HCT116 (cell line): ENCODE data around the gene SCN3B. TPM values are rescaled to one million over a fixed set of nuclear protein-coding genes. Genes with fewer than 3 reads are reported as not detected.

ENCODE experiments used
- CEBPB ChIP-seq: IDR thresholded peaks from 2 replicates; pipeline ENCODE4 v1.6.1; 2012; ENCODE audit warnings: low read depth
- EGR1 ChIP-seq: IDR thresholded peaks from 2 replicates; pipeline ENCODE4 v1.6.1; 2012; ENCODE audit warnings: low read depth
- ELF1 ChIP-seq: IDR thresholded peaks from 2 replicates; pipeline ENCODE4 v1.6.1; 2012; ENCODE audit warnings: low read depth, borderline replicate concordance
- EZH2phosphoT487 ChIP-seq: fragments of 200-600 bp; IDR thresholded peaks from 2 replicates; pipeline ENCODE4 v1.6.1; 2018; ENCODE audit warnings: antibody characterized with exemption, borderline replicate concordance
- FOSL1 ChIP-seq: IDR thresholded peaks from 2 replicates; pipeline ENCODE4 v1.6.1; 2012; ENCODE audit warnings: low read depth
- JUND ChIP-seq: IDR thresholded peaks from 2 replicates; pipeline ENCODE4 v1.6.1; 2012
- POLR2AphosphoS5 ChIP-seq: IDR thresholded peaks from 2 replicates; pipeline ENCODE4 v1.6.1; 2011; ENCODE audit warnings: mild to moderate bottlenecking, low read depth, low read length, moderate library complexity
- RAD21 ChIP-seq: IDR thresholded peaks from 2 replicates; pipeline ENCODE4 v1.6.1; 2012; ENCODE audit warnings: low read depth, mild to moderate bottlenecking
- TCF7L2 ChIP-seq: IDR thresholded peaks from 2 replicates; pipeline ENCODE4 v1.7.0; 2011; ENCODE audit warnings: borderline replicate concordance, inconsistent platforms; ENCODE audit not compliant: insufficient read depth, insufficient read length; ENCODE audit errors: extremely low read depth
- ZFX ChIP-seq: fragments of 450-650 bp; IDR thresholded peaks from 2 replicates; pipeline ENCODE4 v1.6.1; 2017
- total RNA-seq: library from RNA; stranded (reverse); gene quantifications from one replicate; pipeline ENCODE4 v1.2.1, GENCODE V29; 2021; ENCODE audit not compliant: unreplicated experiment
- TF ChIP-seq, protein P1 (sequence below): IDR thresholded peaks from 2 replicates; pipeline ENCODE4 v1.6.1; 2012; ENCODE audit warnings: low read depth
- TF ChIP-seq, protein P2 (sequence below): IDR thresholded peaks from 2 replicates; pipeline ENCODE4 v1.6.1; 2012
- TF ChIP-seq, protein P3 (sequence below): IDR thresholded peaks from 2 replicates; pipeline ENCODE4 v1.6.1; 2012

SCN3B gene
- total RNA-seq, 1 experiment from 2014 or later: 0.05 TPM

DNA sequence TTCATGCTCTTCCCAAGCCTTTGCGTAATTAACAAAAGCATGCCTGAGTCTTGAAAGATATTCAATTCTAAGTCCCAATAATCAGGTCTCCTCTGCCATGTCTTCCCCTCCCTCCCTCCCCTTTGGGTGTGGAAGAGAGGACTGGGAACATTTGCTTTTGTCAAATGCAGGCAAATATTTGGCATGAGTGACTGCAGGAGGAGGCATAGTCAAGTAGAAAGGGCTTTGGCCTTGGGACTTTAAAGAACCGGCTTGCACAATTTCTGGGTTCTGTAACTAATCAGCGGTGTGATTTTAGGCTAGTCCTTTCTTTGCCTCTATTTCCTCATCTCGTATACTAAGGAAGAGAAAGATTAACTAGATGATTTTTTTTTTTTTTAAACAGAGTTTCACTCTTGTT, 59.5 kb downstream of the SCN3B start (continued):
- TF ChIP-seq, protein P1, sequence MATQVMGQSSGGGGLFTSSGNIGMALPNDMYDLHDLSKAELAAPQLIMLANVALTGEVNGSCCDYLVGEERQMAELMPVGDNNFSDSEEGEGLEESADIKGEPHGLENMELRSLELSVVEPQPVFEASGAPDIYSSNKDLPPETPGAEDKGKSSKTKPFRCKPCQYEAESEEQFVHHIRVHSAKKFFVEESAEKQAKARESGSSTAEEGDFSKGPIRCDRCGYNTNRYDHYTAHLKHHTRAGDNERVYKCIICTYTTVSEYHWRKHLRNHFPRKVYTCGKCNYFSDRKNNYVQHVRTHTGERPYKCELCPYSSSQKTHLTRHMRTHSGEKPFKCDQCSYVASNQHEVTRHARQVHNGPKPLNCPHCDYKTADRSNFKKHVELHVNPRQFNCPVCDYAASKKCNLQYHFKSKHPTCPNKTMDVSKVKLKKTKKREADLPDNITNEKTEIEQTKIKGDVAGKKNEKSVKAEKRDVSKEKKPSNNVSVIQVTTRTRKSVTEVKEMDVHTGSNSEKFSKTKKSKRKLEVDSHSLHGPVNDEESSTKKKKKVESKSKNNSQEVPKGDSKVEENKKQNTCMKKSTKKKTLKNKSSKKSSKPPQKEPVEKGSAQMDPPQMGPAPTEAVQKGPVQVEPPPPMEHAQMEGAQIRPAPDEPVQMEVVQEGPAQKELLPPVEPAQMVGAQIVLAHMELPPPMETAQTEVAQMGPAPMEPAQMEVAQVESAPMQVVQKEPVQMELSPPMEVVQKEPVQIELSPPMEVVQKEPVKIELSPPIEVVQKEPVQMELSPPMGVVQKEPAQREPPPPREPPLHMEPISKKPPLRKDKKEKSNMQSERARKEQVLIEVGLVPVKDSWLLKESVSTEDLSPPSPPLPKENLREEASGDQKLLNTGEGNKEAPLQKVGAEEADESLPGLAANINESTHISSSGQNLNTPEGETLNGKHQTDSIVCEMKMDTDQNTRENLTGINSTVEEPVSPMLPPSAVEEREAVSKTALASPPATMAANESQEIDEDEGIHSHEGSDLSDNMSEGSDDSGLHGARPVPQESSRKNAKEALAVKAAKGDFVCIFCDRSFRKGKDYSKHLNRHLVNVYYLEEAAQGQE: no peak
- no peak for TF ChIP-seq ELF1
- no peak for TF ChIP-seq JUND
- TF ChIP-seq ZFX: no peak
- TF ChIP-seq CEBPB: no peak
- TF ChIP-seq EGR1: no peak
- TF ChIP-seq POLR2AphosphoS5: no peak
- TF ChIP-seq, protein P2, sequence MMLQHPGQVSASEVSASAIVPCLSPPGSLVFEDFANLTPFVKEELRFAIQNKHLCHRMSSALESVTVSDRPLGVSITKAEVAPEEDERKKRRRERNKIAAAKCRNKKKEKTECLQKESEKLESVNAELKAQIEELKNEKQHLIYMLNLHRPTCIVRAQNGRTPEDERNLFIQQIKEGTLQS: no peak
- no peak for TF ChIP-seq EZH2phosphoT487
- TF ChIP-seq RAD21: no peak
- TF ChIP-seq, protein P3, sequence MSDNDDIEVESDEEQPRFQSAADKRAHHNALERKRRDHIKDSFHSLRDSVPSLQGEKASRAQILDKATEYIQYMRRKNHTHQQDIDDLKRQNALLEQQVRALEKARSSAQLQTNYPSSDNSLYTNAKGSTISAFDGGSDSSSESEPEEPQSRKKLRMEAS: no peak
- TF ChIP-seq TCF7L2: no peak
- no peak for TF ChIP-seq FOSL1
